GM23338 (cell line): ENCODE measurements around the gene MRPS27. TPM values are rescaled to one million over a fixed set of nuclear protein-coding genes. Genes with fewer than 3 reads are reported as not detected.

ENCODE experiments used
- ATAC-seq: fragments of 200-7000 bp; cut with Tn5 transposase; 3 replicates; pipeline ENCODE4 v1.9.1; 2020
- DNase-seq: peaks from one replicate; pipeline ENCODE4 v3.0.0-alpha.2; 2015; ENCODE audit warnings: low spot score
- H2AFZ ChIP-seq: fragments of 200-600 bp; sonication (generic); 2 replicates; pipeline ENCODE4 v1.8.0; 2016; ENCODE audit warnings: antibody characterized with exemption, mild to moderate bottlenecking, moderate library complexity
- H3F3A ChIP-seq: fragments of 200-600 bp; sonication (generic); replicated peaks from 2 replicates; pipeline ENCODE4 v1.8.0; 2017; ENCODE audit warnings: antibody characterized with exemption, mixed run types, low read depth
- H3K27ac ChIP-seq: fragments of 200-600 bp; sonication (generic); 2 replicates; pipeline ENCODE4 v1.6.1; 2016; ENCODE audit warnings: low read depth
- H3K27me3 ChIP-seq: fragments of 200-600 bp; sonication (generic); 2 replicates; pipeline ENCODE4 v1.8.0; 2016; ENCODE audit warnings: mild to moderate bottlenecking, mixed run types, moderate library complexity; ENCODE audit not compliant: insufficient read depth
- H3K36me3 ChIP-seq: fragments of 200-600 bp; sonication (generic); 2 replicates; pipeline ENCODE4 v1.8.0; 2016; ENCODE audit warnings: mild to moderate bottlenecking; ENCODE audit not compliant: insufficient read depth
- H3K4me1 ChIP-seq: fragments of 200-600 bp; sonication (generic); 2 replicates; pipeline ENCODE4 v1.8.0; 2016; ENCODE audit warnings: mild to moderate bottlenecking, moderate library complexity; ENCODE audit not compliant: insufficient read depth
- H3K4me2 ChIP-seq: fragments of 200-600 bp; sonication (generic); 2 replicates; pipeline ENCODE4 v1.7.1; 2017; ENCODE audit warnings: mixed run types
- H3K4me3 ChIP-seq: fragments of 200-600 bp; sonication (generic); 2 replicates; pipeline ENCODE4 v1.6.1; 2016; ENCODE audit warnings: mixed run types
- H3K79me2 ChIP-seq: fragments of 200-600 bp; sonication (generic); replicated peaks from 2 replicates; pipeline ENCODE4 v1.8.0; 2017; ENCODE audit warnings: mild to moderate bottlenecking; ENCODE audit not compliant: insufficient read depth
- H3K9me2 ChIP-seq: fragments of 200-600 bp; sonication (generic); 2 replicates; pipeline ENCODE4 v1.8.0; 2017; ENCODE audit not compliant: insufficient read depth
- H4K20me1 ChIP-seq: fragments of 200-600 bp; sonication (generic); replicated peaks from 2 replicates; pipeline ENCODE4 v1.8.0; 2017; ENCODE audit warnings: mild to moderate bottlenecking; ENCODE audit not compliant: insufficient read depth
- H3K27ac Mint-ChIP-seq: 2 replicates; pipeline ENCODE4 v1.8.0; 2020; ENCODE audit warnings: inconsistent platforms, mild to moderate bottlenecking, moderate library complexity, mixed read lengths
- H3K27me3 Mint-ChIP-seq: 3 replicates; pipeline ENCODE4 v1.8.0; 2022; ENCODE audit warnings: low read depth, mild to moderate bottlenecking, moderate library complexity, mixed read lengths, inconsistent platforms; ENCODE audit not compliant: insufficient read depth, poor library complexity
- H3K36me3 Mint-ChIP-seq: 3 replicates; pipeline ENCODE4 v1.8.0; 2021; ENCODE audit warnings: low read depth, mild to moderate bottlenecking, inconsistent platforms, moderate library complexity, mixed read lengths
- H3K4me1 Mint-ChIP-seq: 3 replicates; pipeline ENCODE4 v1.8.0; 2020; ENCODE audit warnings: mild to moderate bottlenecking, inconsistent platforms, mixed read lengths
- H3K4me3 Mint-ChIP-seq: 3 replicates; pipeline ENCODE4 v1.8.0; 2021; ENCODE audit warnings: moderate library complexity, mild to moderate bottlenecking, inconsistent platforms, mixed read lengths
- H3K9me3 Mint-ChIP-seq: 3 replicates; pipeline ENCODE4 v1.8.0; 2020; ENCODE audit warnings: moderate library complexity, mild to moderate bottlenecking, inconsistent platforms, mixed read lengths
- EZH2 ChIP-seq: fragments of 200-600 bp; sonication (generic); IDR thresholded peaks from one replicate; pipeline ENCODE4 v1.8.0; 2017; ENCODE audit warnings: antibody characterized with exemption, mild to moderate bottlenecking, low read depth; ENCODE audit not compliant: unreplicated experiment
- EZH2phosphoT487 ChIP-seq: fragments of 200-600 bp; sonication (generic); IDR thresholded peaks from one replicate; pipeline ENCODE4 v1.8.1; 2018; ENCODE audit warnings: antibody characterized with exemption; ENCODE audit not compliant: unreplicated experiment
- JUNB ChIP-seq: IDR thresholded peaks from one replicate; pipeline ENCODE4 v1.6.1; 2016; ENCODE audit warnings: antibody characterized with exemption; ENCODE audit not compliant: unreplicated experiment
- NANOG ChIP-seq: IDR thresholded peaks from 2 replicates; pipeline ENCODE4 v1.6.1; 2016; ENCODE audit warnings: antibody characterized with exemption, borderline replicate concordance
- STAT1 ChIP-seq: IDR thresholded peaks from one replicate; pipeline ENCODE4 v1.6.1; 2016; ENCODE audit warnings: antibody characterized with exemption; ENCODE audit not compliant: unreplicated experiment
- polyA plus RNA-seq: library from polyadenylated mRNA; unstranded; fragments of >200 nt; fragmentation: Nextera tagmentation; extraction: Ambion mirVana; gene quantifications from 2 replicates; pipeline ENCODE4 v1.2.1, GENCODE V29; 2016
- total RNA-seq: library from RNA; depleted of rRNA; stranded (reverse); fragments of >200 nt; shearing (Covaris generic); gene quantifications from 2 replicates; pipeline ENCODE4 v1.2.3, GENCODE V29; 2014
- TF ChIP-seq, protein P1 (sequence below): IDR thresholded peaks from one replicate; pipeline ENCODE4 v1.6.1; 2018; ENCODE audit warnings: antibody characterized with exemption; ENCODE audit not compliant: unreplicated experiment
- TF ChIP-seq, protein P2 (sequence below), 2 experiments: fragments of 200-600 bp in 1 of 2; sonication (generic) in 1 of 2; conservative IDR thresholded peaks; 2 replicates each; pipeline versions ENCODE4 v1.5.1 to v1.6.1; 2016 to 2017; ENCODE audit warnings: antibody characterized with exemption in 2 of 2, low read depth in 2 of 2, mild to moderate bottlenecking in 2 of 2, moderate library complexity in 1 of 2

Gene MRPS27
- total and polyA plus RNA-seq, 2 experiments from 2014 or later: 53.2 to 141 TPM

DNA sequence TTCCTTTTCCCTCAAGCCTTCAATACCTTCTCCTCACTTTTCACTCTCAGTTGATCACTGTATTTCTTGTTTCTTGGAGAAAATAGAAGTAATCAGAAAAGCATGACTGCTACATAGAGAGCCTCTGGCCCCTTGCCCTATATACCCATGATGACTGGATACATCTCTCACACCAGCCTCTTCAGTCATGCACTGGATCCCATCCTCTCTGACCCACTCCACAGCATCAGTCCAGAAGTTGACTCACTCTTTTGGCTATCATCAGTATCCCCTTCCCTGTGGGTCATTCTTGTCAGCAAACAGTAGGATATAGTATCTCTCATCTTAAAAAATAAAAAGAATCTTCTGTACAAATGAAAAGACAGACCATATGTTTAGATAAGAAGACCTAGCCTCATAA, 33.0 kb upstream of the MRPS27 start (continued):
- TF ChIP-seq, protein P1, sequence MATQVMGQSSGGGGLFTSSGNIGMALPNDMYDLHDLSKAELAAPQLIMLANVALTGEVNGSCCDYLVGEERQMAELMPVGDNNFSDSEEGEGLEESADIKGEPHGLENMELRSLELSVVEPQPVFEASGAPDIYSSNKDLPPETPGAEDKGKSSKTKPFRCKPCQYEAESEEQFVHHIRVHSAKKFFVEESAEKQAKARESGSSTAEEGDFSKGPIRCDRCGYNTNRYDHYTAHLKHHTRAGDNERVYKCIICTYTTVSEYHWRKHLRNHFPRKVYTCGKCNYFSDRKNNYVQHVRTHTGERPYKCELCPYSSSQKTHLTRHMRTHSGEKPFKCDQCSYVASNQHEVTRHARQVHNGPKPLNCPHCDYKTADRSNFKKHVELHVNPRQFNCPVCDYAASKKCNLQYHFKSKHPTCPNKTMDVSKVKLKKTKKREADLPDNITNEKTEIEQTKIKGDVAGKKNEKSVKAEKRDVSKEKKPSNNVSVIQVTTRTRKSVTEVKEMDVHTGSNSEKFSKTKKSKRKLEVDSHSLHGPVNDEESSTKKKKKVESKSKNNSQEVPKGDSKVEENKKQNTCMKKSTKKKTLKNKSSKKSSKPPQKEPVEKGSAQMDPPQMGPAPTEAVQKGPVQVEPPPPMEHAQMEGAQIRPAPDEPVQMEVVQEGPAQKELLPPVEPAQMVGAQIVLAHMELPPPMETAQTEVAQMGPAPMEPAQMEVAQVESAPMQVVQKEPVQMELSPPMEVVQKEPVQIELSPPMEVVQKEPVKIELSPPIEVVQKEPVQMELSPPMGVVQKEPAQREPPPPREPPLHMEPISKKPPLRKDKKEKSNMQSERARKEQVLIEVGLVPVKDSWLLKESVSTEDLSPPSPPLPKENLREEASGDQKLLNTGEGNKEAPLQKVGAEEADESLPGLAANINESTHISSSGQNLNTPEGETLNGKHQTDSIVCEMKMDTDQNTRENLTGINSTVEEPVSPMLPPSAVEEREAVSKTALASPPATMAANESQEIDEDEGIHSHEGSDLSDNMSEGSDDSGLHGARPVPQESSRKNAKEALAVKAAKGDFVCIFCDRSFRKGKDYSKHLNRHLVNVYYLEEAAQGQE: no peak
- TF ChIP-seq EZH2phosphoT487 (no peak), NANOG (no peak)

DNA sequence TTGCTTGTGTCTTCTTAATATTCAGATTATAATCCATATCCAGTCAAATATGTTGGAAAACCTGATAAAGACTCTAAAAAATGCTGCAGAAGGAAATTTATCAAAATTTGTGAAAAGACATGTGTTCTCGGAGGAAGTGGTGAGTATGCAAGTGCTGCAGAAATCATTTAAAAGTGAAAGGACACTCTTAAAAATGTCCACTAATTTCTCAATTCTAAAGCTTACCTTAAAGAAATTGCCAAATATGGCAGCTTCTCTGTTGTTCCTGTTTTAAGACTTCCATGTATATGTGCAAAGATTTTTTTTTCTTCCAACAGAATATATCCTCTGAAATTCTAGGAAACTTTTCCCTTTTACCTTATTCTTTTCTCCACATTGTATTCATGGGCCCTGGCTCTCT, 32.6 kb upstream of the MRPS27 start:
- ATAC-seq: no peak
- TF ChIP-seq EZH2: no peak
- no peak for TF ChIP-seq NANOG
- TF ChIP-seq STAT1: no peak
- TF ChIP-seq, protein P2, sequence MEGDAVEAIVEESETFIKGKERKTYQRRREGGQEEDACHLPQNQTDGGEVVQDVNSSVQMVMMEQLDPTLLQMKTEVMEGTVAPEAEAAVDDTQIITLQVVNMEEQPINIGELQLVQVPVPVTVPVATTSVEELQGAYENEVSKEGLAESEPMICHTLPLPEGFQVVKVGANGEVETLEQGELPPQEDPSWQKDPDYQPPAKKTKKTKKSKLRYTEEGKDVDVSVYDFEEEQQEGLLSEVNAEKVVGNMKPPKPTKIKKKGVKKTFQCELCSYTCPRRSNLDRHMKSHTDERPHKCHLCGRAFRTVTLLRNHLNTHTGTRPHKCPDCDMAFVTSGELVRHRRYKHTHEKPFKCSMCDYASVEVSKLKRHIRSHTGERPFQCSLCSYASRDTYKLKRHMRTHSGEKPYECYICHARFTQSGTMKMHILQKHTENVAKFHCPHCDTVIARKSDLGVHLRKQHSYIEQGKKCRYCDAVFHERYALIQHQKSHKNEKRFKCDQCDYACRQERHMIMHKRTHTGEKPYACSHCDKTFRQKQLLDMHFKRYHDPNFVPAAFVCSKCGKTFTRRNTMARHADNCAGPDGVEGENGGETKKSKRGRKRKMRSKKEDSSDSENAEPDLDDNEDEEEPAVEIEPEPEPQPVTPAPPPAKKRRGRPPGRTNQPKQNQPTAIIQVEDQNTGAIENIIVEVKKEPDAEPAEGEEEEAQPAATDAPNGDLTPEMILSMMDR (conservative IDR thresholded peaks at IDR 0.05; ENCODE audit: low read depth in 2 of 2): no peak
- no peak for TF ChIP-seq JUNB
- TF ChIP-seq, protein P1: no peak

More for the DNA sequence above, 32.6 kb upstream of the MRPS27 start:
- Histone ChIP-seq H2AFZ (no peak overlapping the region), H3K4me1 (no peaks in the 10 kb centered on the region), H3K27me3 (no peaks in the 10 kb centered on the region), H3K4me2 (no peak overlapping the region), H3K9me2 (no peaks in the 10 kb centered on the region), H4K20me1 (no peaks in the 10 kb centered on the region), H3F3A (no peaks in the 10 kb centered on the region), H3K27ac (no peak overlapping the region), H3K36me3 (no peaks in the 10 kb centered on the region), H3K4me3 (no peak overlapping the region), H3K79me2 (no peaks in the 10 kb centered on the region)
- Mint-ChIP-seq H3K9me3 (no peaks in the 10 kb centered on the region), H3K27ac (no peak overlapping the region), H3K4me3 (no peak overlapping the region), H3K27me3 (peaks cover 1% of the 10 kb centered on the region), H3K4me1 (peaks cover 7% of the 10 kb centered on the region; the same call in 2 of the 3 replicates), H3K36me3 (no peaks in the 10 kb centered on the region)
- DNase-seq: no peak
